Suprapubic skin (tissue), 4 donors: ENCODE measurements around the gene SLC51B. TPM values are rescaled to one million over a fixed set of nuclear protein-coding genes. Genes with fewer than 3 reads are reported as not detected.
A peak's percentile ranks its signal among the peaks of the same experiment; 100 is the strongest.

Experiments used
- DNase-seq, 2 donors: peaks; one replicate each; pipeline ENCODE4 v3.0.0-alpha.2; 2019; ENCODE audit warnings: low spot score in 2 of 2
- H3K27ac ChIP-seq: fragments of 200-600 bp; sonication (generic); one replicate; pipeline ENCODE4 v1.5.1; 2019
- H3K27me3 ChIP-seq: fragments of 200-600 bp; sonication (generic); one replicate; pipeline ENCODE4 v1.5.1; 2019
- H3K36me3 ChIP-seq: fragments of 200-600 bp; sonication (generic); one replicate; pipeline ENCODE4 v1.5.1; 2019
- H3K4me1 ChIP-seq: fragments of 200-600 bp; sonication (generic); one replicate; pipeline ENCODE4 v1.5.1; 2019
- H3K4me3 ChIP-seq: fragments of 200-600 bp; sonication (generic); one replicate; pipeline ENCODE4 v1.5.1; 2019; ENCODE audit warnings: mild to moderate bottlenecking
- H3K9me3 ChIP-seq: fragments of 200-600 bp; sonication (generic); one replicate; pipeline ENCODE4 v1.5.1; 2019
- CTCF ChIP-seq, 2 donors: fragments of 200-600 bp in 1 of 2; fragments of 450-650 bp in 1 of 2; sonication (generic) in 1 of 2; IDR thresholded peaks; one replicate each; pipeline ENCODE4 v1.5.1; 2016 to 2019; ENCODE audit warnings: antibody characterized with exemption in 2 of 2, mild to moderate bottlenecking in 1 of 2, moderate library complexity in 1 of 2
- EP300 ChIP-seq: sonication (generic); formaldehyde crosslinking; IDR thresholded peaks from one replicate; pipeline ENCODE4 v1.6.1; 2017; ENCODE audit warnings: antibody characterized with exemption
- POLR2A ChIP-seq, 2 donors: fragments of 450-650 bp; IDR thresholded peaks; one replicate each; pipeline ENCODE4 v1.6.1; 2017; ENCODE audit warnings: antibody characterized with exemption in 2 of 2, mild to moderate bottlenecking in 2 of 2, moderate library complexity in 2 of 2
- POLR2AphosphoS5 ChIP-seq, 3 donors: sonication (generic); formaldehyde crosslinking; IDR thresholded peaks; one replicate each; pipeline ENCODE4 v1.6.1; 2017; ENCODE audit warnings: antibody characterized with exemption in 3 of 3
- WGBS: methylation state at CpG from one replicate; pipeline ENCODE4 v1.1.5; 2018; 5-methylcytosine and 5-hydroxymethylcytosine counted together
- total RNA-seq, 4 donors: library from RNA; depleted of rRNA; stranded (reverse); fragments of >200 nt; gene quantifications; one replicate each; pipeline ENCODE4 v1.1.0, GENCODE V29; 2016

Gene SLC51B
- total RNA-seq, 4 donors from 2014 or later, result 0.60 TPM; not detected in 3

GRCh38 chr15:65033659-65034269 lies 11.4 kb upstream of the SLC51B start:
- DNase-seq, result no peak
- no peak overlapping the region for H3K27ac ChIP-seq
- H3K36me3 ChIP-seq, result no peaks in the 10 kb centered on the region
- H3K9me3 ChIP-seq, result no peaks in the 10 kb centered on the region
- H3K27me3 ChIP-seq, result no peaks in the 10 kb centered on the region
- H3K4me3 ChIP-seq, result no peak overlapping the region
- peaks cover 14% of the 10 kb centered on the region for H3K4me1 ChIP-seq
- 6% methylated on average over 4 of the region's 4 CpGs for WGBS
- TF ChIP-seq POLR2AphosphoS5 (IDR thresholded peaks at IDR 0.05) (no peak), POLR2A (IDR thresholded peaks at IDR 0.05) (no peak), EP300 (no peak), CTCF (IDR thresholded peaks at IDR 0.05) (peak in 1 of 2 donors; percentile 28)

- Histone ChIP-seq H3K9me3 (no peaks in the 10 kb centered on the region), H3K27ac (no peak overlapping the region), H3K4me3 (no peak overlapping the region), H3K27me3 (no peaks in the 10 kb centered on the region), H3K36me3 (no peaks in the 10 kb centered on the region), H3K4me1 (peaks cover 12% of the 10 kb centered on the region)
- DNase-seq, result no peak
- 93% methylated on average over 11 of the region's 11 CpGs for WGBS
- TF ChIP-seq POLR2A (IDR thresholded peaks at IDR 0.05) (no peak), EP300 (no peak), CTCF (IDR thresholded peaks at IDR 0.05) (no peak), POLR2AphosphoS5 (IDR thresholded peaks at IDR 0.05) (no peak)
Measured at GRCh38 chr15:65034719-65035118, 10.5 kb upstream of the SLC51B start.

GRCh38 chr15:65037309-65037708 lies 7.9 kb upstream of the SLC51B start:
- 87% methylated on average over 1 of the region's 1 CpG for WGBS
- H3K4me1 ChIP-seq, result peaks cover 12% of the 10 kb centered on the region
- no peak for TF ChIP-seq POLR2A (IDR thresholded peaks at IDR 0.05)
- no peak for TF ChIP-seq EP300
- TF ChIP-seq CTCF (IDR thresholded peaks at IDR 0.05), result no peak
- no peak for TF ChIP-seq POLR2AphosphoS5 (IDR thresholded peaks at IDR 0.05)
- no peak overlapping the region for H3K4me3 ChIP-seq
- DNase-seq, result no peak
- no peaks in the 10 kb centered on the region for H3K27me3 ChIP-seq
- H3K9me3 ChIP-seq, result no peaks in the 10 kb centered on the region
- no peak overlapping the region for H3K27ac ChIP-seq
- H3K36me3 ChIP-seq, result no peaks in the 10 kb centered on the region

GRCh38 chr15:65038428-65038827 lies 6.8 kb upstream of the SLC51B start:
- Histone ChIP-seq H3K4me1 (peaks cover 6% of the 10 kb centered on the region), H3K27ac (no peak overlapping the region), H3K4me3 (no peak overlapping the region), H3K9me3 (no peaks in the 10 kb centered on the region), H3K27me3 (no peaks in the 10 kb centered on the region), H3K36me3 (no peaks in the 10 kb centered on the region)
- TF ChIP-seq POLR2A (IDR thresholded peaks at IDR 0.05) (no peak), POLR2AphosphoS5 (IDR thresholded peaks at IDR 0.05) (no peak), EP300 (no peak), CTCF (IDR thresholded peaks at IDR 0.05) (no peak)
- 97% methylated on average over 3 of the region's 3 CpGs for WGBS
- no peak for DNase-seq

- Histone ChIP-seq H3K4me1 (peaks cover 2% of the 10 kb centered on the region), H3K4me3 (no peak overlapping the region), H3K27ac (no peak overlapping the region), H3K36me3 (no peaks in the 10 kb centered on the region), H3K9me3 (no peaks in the 10 kb centered on the region), H3K27me3 (no peaks in the 10 kb centered on the region)
- 89% methylated on average over 3 of the region's 5 CpGs for WGBS
- DNase-seq, result no peak
- TF ChIP-seq POLR2A (IDR thresholded peaks at IDR 0.05), result no peak
- no peak for TF ChIP-seq CTCF (IDR thresholded peaks at IDR 0.05)
- TF ChIP-seq POLR2AphosphoS5 (IDR thresholded peaks at IDR 0.05), result no peak
- no peak for TF ChIP-seq EP300
Measured at GRCh38 chr15:65038836-65039235, 6.4 kb upstream of the SLC51B start.
